NCI-H1436 (cell line): ENCODE data around the gene PPP1R15B.

ENCODE experiments used
- DNase-seq: peaks from one replicate; lab custom pipeline; 2025; lab: John Stamatoyannopoulos, UW

The PPP1R15B gene

DNA sequence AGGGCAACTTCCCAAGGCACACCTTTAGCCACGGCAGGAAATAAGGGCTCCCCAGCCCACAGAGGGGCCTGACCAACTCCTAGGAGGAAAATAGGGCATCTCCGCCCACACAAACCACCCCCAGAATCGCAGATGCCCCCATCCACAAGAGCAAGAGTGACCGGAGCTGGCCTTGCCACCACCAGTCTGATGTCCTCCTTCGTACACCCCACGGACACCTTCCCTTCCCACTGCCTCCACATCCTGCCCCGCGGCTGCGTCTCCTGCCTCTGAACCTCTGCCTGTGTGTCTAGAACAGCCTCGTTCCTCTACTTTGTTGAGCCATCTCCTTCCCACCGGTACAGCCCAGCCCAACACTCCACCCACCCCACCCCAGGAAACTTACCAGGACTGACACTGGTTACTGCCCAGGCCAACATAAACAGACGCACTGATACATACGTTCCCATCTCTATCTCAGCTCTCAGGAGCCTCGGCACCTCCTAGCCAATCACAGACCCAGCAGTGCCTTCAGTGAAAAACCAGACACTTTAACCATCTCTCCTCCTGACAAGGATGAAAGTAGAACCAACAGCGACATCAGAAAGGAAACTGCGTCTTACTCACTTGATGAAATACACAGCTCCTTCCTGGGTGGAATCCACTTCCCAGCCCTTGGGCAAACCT lies 44.3 kb downstream of the PPP1R15B start:
- no peak for DNase-seq

GRCh38 chr1:204366759-204367158 lies 44.9 kb downstream of the PPP1R15B start:
- no peak for DNase-seq

GRCh38 chr1:204363335-204364114 lies 48.1 kb downstream of the PPP1R15B start:
- peak; percentile 78 for DNase-seq

GRCh38 chr1:204362984-204363334 lies 48.7 kb downstream of the PPP1R15B start:
- DNase-seq: no peak

DNA sequence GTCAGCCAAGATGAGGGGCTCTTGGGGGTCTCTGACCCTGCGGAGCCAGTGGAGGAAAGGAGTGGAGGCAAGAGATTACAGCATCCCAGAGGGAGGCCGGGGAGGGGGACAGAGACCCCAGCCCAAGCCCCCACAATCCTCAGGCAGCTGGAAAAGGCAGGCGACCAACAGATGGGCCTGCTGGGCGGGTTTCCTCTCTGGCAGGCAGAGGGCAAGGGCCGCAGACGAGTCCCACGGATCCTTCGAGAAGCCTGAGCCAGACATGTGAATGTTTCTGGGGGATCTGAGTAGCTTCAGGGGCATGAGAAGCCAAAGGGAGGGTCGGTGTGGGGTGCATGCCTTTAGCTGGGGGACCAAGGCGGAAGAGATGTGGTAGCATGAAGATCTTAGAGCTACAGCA lies 49.8 kb downstream of the PPP1R15B start:
- no peak for DNase-seq

DNA sequence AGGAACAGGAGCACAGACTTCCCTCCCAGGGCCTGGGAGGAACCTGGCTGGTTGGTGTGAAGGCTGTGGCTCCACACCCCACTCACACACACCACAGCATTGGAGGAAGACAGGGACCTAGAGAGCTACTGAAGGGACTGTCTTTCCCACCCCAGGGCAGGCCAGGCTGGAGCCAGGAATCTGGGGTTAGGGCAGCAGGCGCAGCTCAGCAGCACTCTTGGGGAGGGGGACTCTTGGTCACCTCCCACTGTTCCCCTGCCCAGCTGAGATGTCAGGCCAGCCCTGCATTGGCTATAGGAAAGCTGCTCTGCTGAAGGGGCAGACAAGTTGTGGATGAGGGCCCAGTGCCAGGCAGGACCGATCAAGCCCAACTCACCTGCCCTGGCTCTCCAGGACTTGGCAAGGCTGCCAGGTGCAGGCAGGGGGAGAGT lies 50.3 kb downstream of the PPP1R15B start:
- no peak for DNase-seq

GRCh38 chr1:204360314-204360713 lies 51.3 kb downstream of the PPP1R15B start:
- DNase-seq: no peak

DNA sequence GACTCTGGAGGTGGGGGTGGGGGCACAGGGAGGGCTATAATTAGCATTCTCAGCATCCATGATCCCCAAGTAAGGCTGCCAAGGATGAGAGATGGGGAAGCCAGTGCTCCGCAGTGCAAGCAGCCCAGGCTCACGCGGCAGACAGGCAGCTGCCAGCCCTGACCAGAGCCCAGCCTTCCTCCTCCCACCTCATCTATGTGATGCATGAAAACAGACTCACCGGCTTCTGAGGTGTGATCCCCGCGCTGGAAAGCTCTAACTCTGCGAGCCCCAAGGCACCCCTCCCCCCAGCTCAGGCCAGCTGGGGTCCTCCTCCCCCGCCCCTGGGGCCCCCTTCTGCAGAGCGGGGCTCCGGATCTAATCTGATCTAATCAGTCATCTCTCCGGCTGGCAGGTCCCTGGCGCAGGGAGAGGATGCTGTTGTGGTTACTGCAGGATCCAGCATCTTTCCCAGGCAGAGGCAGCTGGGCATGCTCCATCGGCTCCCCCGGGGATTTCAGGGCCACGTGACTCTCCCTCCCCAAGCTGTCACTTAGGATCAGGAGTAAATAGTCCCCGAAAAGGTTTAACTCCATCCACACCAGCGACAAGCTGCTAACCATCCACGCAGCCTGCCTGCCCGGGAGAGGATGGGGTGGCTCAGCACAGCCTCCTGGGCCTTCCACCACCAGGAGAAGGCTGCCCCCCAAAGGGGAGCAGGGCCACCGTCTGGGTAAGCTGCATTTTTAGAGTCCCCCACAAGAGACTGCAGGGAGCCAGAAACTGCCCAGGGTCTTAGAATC lies 52.0 kb downstream of the PPP1R15B start, which contains the start of gene PLEKHA6:
PLEKHA6 (minus strand) TSS at position 456 of the 782 bp plus-strand sequence. CDS start 86,202 bp downstream, outside the sequence.
- peak; percentile 62 for DNase-seq

DNA sequence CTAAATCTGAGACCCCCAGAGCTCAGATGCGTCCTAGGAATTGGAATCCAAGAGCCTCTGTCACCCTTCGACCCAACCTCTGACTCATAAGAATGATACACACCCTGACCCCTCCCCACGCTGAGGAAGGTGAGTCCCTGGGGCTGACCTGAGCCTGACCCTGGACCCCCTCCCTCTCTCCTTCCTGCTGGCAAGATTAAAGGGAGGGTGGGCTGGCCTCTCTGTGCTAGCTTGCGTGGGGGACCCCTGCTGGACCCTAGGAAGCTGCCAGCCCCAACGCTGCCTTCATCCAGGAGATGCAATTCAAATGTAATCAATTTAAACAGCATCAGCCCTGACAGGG lies 52.5 kb downstream of the PPP1R15B start:
- no peak for DNase-seq

GRCh38 chr1:204358605-204359004 lies 53.0 kb downstream of the PPP1R15B start:
- DNase-seq: no peak

DNA sequence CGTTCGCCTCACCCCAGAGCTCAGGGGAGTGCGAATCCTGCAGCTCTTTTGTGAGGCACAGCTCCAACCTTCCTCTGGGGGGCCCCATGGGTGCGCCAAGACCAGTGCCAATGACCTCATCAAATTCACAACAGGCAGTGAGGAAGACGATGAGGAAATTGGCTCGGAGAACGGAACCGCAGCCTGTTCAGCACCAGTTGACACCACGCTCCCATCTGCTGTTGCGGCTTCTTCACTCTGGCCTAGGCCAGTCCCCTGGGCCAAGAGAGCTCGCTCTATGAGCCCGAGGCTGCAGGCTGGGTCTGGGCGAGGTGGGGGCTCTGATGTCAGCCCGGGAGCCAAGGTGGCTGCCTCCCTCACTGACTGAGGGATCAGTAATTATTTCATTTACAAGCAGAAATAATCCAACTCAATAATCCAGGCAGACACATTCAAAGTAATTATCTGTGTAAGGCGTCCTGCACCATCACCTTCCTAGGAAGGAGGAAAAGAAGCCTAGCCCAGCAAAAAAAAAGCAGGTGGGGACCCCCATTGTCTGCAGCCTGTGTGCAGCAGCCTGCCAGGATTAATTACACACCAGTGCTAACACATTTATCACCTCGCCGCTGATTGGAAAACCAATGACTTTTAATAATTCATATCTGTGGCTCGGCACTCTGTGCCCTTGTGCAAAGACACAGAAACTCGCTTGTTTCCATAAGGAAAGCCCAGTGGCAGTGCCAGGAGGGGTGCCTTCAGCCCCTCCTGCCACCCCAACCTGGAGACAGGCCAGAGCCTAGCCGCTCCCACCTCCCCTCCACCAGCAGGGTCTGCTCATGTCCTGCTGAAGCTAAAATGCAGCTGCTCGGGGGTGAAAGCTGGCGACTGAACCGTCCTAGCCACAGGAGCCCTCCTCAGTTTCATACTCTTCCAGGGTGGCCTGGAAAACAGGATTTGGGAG lies 53.8 kb downstream of the PPP1R15B start:
- DNase-seq: no peak

GRCh38 chr1:204356997-204357396 lies 54.6 kb downstream of the PPP1R15B start:
- no peak for DNase-seq

DNA sequence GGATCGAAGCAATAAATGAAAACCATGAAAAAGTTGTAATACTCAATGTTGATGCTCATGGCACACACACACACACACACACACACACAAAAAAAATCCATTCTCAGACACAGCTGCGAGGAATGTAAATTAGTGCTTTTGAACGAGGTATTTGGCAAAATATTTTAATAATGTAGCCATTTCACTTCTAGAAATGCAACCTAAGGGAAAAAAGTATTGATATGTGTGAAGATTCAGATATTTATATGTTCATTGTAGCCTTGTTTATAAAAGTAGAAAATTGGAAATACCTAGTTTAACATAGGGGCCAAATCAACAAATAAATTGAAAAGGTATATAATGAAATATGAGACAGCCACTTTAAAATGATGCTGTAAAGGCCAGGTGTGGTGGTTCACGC lies 55.7 kb downstream of the PPP1R15B start:
- no peak for DNase-seq

DNA sequence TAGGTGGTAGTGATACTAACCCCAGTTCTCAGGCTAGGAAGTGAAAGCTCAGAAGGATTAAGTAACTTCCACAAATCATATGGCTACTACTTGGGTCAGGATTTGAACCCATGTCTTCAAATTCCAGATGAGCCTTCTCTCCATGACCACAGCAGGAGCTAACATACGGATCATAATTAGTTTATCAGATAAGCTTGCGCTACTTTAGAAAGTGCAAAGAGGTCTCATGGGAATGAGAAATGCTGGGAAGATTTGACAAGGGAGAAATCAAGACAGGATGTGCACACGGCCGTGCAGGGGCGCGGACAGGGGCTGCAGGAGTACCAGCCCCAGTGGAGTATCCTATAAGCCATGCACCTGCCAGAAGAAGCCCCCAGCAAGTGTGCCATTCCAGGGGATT lies 57.0 kb downstream of the PPP1R15B start:
- no peak for DNase-seq
